Fibroblast of pulmonary artery (primary cell): ENCODE measurements around the gene MAGEB18.

Experiments used
- DNase-seq: peaks from one replicate; pipeline ENCODE4 v3.0.0-alpha.2; 2010; ENCODE audit warnings: low read depth
- H3K4me3 ChIP-seq: replicated peaks from 2 replicates; pipeline ENCODE4 v1.5.1; 2011; ENCODE audit warnings: low read depth, mild to moderate bottlenecking, control low read depth, low read length, moderate library complexity
- CTCF ChIP-seq: IDR thresholded peaks from 2 replicates; pipeline ENCODE4 v1.5.1; 2011; ENCODE audit warnings: mild to moderate bottlenecking, control low read depth, low read length, inconsistent platforms; ENCODE audit errors: missing control alignments

MAGEB18 gene

GRCh38 chrX:26138274-26138673 is at the start of gene MAGEB18:
Gene MAGEB18 (plus strand): TSS chrX:26138343. CDS start chrX:26138986, 643 bp downstream.
- DNase-seq = no peak
- TF ChIP-seq CTCF = no peak
- H3K4me3 ChIP-seq = no peak within 1 kb of the TSS

DNA sequence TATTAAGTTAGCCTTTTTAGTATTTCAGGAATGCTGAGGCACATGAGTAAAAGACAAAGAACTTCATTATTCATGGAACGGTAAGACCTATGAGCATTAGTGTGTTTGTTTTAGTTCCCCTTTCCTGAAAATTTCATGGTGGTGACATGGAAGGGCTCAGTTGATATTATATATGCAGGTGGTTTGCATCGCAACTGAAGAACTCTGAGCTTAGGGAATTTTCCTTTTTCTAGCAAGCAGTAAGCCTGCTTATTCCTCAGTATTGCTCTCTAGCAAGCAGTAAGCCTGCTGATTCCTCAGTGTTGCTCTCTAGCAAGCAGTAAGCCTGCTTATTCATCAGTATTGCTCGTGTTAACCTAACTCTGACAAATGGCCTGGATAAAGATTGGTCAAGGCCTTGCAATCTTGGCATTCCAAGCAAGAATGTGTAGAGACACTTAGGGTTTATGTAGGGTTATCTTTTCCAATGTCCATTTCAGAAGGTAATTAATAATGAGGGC is 37.7 kb upstream of the MAGEB18 start:
- TF ChIP-seq CTCF = no peak
- no peak overlapping the region for H3K4me3 ChIP-seq
- no peak for DNase-seq

DNA sequence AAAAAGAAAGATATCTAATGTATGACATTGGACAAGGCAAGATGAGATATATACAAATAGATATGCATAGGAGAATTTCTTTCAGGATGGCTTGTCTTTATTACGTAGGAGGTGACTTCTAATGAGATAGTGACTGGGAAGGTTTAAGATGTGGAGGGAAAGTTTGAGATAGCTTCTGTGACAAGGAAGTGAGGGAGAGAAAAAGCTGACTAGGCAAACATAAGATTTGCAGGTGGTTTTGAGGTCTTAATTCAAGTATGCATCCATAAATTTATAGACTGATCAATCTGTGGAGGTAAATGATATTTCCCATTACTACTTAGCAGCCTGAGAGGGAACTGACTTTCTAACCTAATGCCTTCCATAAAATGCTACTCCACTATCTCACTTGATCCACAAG is 29.0 kb upstream of the MAGEB18 start:
- H3K4me3 ChIP-seq = no peak overlapping the region
- no peak for TF ChIP-seq CTCF
- no peak for DNase-seq

- DNase-seq = peak; percentile 32
- H3K4me3 ChIP-seq = no peak overlapping the region
- no peak for TF ChIP-seq CTCF
Measured at GRCh38 chrX:26146024-26146423, 7.9 kb downstream of the MAGEB18 start.

DNA sequence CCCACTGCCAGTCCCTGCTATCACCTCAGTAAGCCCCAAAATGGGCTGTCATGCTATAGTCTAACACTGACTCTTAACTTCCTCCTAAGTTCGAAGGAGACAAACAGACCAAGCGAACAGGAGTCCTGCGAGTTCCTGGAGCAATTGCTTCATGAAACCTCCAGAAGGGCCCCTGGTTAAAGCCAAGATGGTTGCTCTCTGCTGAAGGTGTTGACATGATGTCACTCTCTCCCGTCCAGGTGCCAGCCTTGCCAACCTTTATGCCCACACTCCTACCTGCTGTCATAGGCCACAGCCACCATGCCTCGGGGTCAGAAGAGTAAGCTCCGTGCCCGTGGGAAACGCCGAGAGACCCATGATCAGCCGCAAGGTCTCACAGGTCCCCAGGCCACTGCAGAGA is 22.2 kb downstream of the MAGEB18 start, which contains the start of gene MAGEB6B:
TSS of gene MAGEB6B (plus strand) at position 301 of the 400 bp plus-strand sequence. CDS start at position 301, 0 bp downstream.
- H3K4me3 ChIP-seq = no peak within 1 kb of the TSS
- no peak for DNase-seq
- no peak for TF ChIP-seq CTCF
